Endothelial cell (in vitro differentiated cells): Measurements from ENCODE around the gene CCDC73. TPM values are rescaled to one million over a fixed set of nuclear protein-coding genes. Genes with fewer than 3 reads are reported as not detected.
A peak's percentile ranks its signal among the peaks of the same experiment; 100 is the strongest.

Experiments used
- DNase-seq: peaks from one replicate; pipeline ENCODE4 v3.0.0; 2021; ENCODE audit warnings: low spot score
- H3K27ac Mint-ChIP-seq: one replicate; pipeline ENCODE4 v1.8.0; 2021; ENCODE audit warnings: mixed read lengths, inconsistent platforms; ENCODE audit not compliant: unreplicated experiment
- H3K27me3 Mint-ChIP-seq: one replicate; pipeline ENCODE4 v1.8.0; 2021; ENCODE audit warnings: mild to moderate bottlenecking, moderate library complexity, mixed read lengths, inconsistent platforms; ENCODE audit not compliant: unreplicated experiment
- H3K36me3 Mint-ChIP-seq: one replicate; pipeline ENCODE4 v1.8.0; 2021; ENCODE audit warnings: mild to moderate bottlenecking, low read depth, mixed read lengths, inconsistent platforms; ENCODE audit not compliant: unreplicated experiment
- H3K4me1 Mint-ChIP-seq: one replicate; pipeline ENCODE4 v1.8.0; 2021; ENCODE audit warnings: mild to moderate bottlenecking, mixed read lengths, inconsistent platforms; ENCODE audit not compliant: unreplicated experiment
- H3K4me3 Mint-ChIP-seq: one replicate; pipeline ENCODE4 v1.8.0; 2021; ENCODE audit warnings: mild to moderate bottlenecking, mixed read lengths, inconsistent platforms; ENCODE audit not compliant: unreplicated experiment
- H3K9me3 Mint-ChIP-seq: one replicate; pipeline ENCODE4 v1.8.0; 2021; ENCODE audit warnings: mixed read lengths, inconsistent platforms; ENCODE audit not compliant: unreplicated experiment
- total RNA-seq: library from RNA; stranded (reverse); fragmentation: NEBNext Ultra II Directional; extraction: Animal tissue kit (Norgen Biotek cat#: 25700); gene quantifications from one replicate; pipeline ENCODE4 v1.2.1, GENCODE V29; 2021; ENCODE audit not compliant: unreplicated experiment
- TF ChIP-seq, protein P1 (sequence below): fragments of 200-600 bp; sonication (generic); IDR thresholded peaks from one replicate; pipeline ENCODE4 v1.5.0; 2021; ENCODE audit warnings: antibody characterized with exemption; ENCODE audit not compliant: unreplicated experiment

Gene CCDC73
- total RNA-seq, 1 donor from 2014 or later, result not detected

DNA sequence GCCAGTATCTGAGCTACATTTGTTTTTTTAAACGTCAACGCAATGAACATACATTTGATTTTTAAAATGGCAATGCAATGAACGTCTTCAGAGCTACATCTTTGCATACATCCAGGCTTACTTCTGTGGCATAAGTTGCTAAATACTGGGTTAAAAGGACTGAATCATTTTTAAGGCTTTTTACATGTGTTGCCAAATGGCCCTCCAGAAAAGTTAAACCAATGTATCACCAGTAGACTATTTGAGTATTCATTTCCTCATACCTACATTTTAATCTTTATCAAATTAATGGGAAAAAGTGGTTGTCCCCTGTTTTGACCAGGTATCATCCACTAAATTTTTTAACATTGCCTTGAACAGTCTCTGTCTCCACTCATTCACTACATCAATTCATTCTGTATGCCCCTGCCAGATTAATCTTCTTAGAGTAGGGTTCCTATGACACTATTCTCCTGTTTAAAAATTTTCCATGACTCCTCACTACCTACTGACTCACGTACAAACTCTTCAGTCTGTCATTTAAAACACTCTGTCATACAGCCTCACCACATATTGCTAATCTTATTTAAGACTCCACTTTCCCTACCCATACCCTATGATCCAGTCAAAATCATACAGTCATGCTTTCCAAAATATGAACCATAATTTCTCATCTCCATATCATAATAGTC, 22.9 kb upstream of the CCDC73 start:
- TF ChIP-seq, protein P1, sequence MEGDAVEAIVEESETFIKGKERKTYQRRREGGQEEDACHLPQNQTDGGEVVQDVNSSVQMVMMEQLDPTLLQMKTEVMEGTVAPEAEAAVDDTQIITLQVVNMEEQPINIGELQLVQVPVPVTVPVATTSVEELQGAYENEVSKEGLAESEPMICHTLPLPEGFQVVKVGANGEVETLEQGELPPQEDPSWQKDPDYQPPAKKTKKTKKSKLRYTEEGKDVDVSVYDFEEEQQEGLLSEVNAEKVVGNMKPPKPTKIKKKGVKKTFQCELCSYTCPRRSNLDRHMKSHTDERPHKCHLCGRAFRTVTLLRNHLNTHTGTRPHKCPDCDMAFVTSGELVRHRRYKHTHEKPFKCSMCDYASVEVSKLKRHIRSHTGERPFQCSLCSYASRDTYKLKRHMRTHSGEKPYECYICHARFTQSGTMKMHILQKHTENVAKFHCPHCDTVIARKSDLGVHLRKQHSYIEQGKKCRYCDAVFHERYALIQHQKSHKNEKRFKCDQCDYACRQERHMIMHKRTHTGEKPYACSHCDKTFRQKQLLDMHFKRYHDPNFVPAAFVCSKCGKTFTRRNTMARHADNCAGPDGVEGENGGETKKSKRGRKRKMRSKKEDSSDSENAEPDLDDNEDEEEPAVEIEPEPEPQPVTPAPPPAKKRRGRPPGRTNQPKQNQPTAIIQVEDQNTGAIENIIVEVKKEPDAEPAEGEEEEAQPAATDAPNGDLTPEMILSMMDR, result no peak

GRCh38 chr11:32809313-32809712, 14.9 kb upstream of the CCDC73 start:
- Mint-ChIP-seq H3K27me3 (no peaks in the 10 kb centered on the region), H3K27ac (no peak overlapping the region), H3K4me3 (no peak overlapping the region), H3K4me1 (no peaks in the 10 kb centered on the region), H3K36me3 (no peaks in the 10 kb centered on the region), H3K9me3 (no peaks in the 10 kb centered on the region)
- TF ChIP-seq, protein P1, result peak; percentile 69
- peak; percentile 78 for DNase-seq

More for the DNA sequence above, 22.9 kb upstream of the CCDC73 start:
- no peaks in the 10 kb centered on the region for H3K27me3 Mint-ChIP-seq
- no peaks in the 10 kb centered on the region for H3K36me3 Mint-ChIP-seq
- no peak for DNase-seq
- H3K9me3 Mint-ChIP-seq, result no peaks in the 10 kb centered on the region
- no peak overlapping the region for H3K27ac Mint-ChIP-seq
- no peaks in the 10 kb centered on the region for H3K4me1 Mint-ChIP-seq
- H3K4me3 Mint-ChIP-seq, result no peak overlapping the region

DNA sequence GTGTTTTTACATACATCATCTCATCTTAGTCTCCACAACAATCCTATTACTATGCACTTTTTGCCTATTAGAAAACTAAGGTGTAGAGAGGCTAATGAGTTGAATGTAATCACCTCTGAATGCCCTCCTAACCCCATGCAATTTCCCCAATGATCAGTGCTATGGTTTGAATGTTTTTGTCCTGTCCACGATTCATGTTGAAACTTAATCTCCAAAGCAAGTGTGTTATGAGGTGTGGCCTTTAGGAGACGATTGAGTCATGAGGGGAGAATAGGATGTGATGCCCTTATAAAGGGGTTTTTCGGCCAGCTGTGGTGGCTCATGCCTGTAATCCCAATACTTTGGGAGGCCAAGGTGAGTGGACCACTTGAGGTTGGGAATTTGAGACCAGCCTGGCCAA, 2.0 kb upstream of the CCDC73 start:
- Mint-ChIP-seq H3K4me3 (no peak overlapping the region), H3K27me3 (no peaks in the 10 kb centered on the region), H3K36me3 (no peaks in the 10 kb centered on the region), H3K4me1 (no peaks in the 10 kb centered on the region), H3K9me3 (no peaks in the 10 kb centered on the region), H3K27ac (no peak overlapping the region)
- TF ChIP-seq, protein P1, result no peak
- DNase-seq, result no peak

GRCh38 chr11:32792948-32793475, 1.4 kb downstream of the CCDC73 start:
- no peaks in the 10 kb centered on the region for H3K27me3 Mint-ChIP-seq
- no peaks in the 10 kb centered on the region for H3K36me3 Mint-ChIP-seq
- peak; percentile 60 for DNase-seq
- TF ChIP-seq, protein P1, result peak; percentile 92
- H3K4me3 Mint-ChIP-seq, result no peak overlapping the region
- H3K27ac Mint-ChIP-seq, result no peak overlapping the region
- no peaks in the 10 kb centered on the region for H3K9me3 Mint-ChIP-seq
- H3K4me1 Mint-ChIP-seq, result no peaks in the 10 kb centered on the region
